Cortex of kidney (tissue), 1 donor: ENCODE data around the gene TRIP10.
"Not testable (repeated sequence)": the region's sequence is repeated elsewhere in the genome, so short reads cannot be mapped to it uniquely, and the experiment has no call there.

Source experiments
- DNase-seq: peaks from one replicate; lab custom pipeline; 2025; lab: John Stamatoyannopoulos, UW

The TRIP10 gene

GRCh38 chr19:6739390-6739882 lies at the start of gene TRIP10:
Gene TRIP10, plus strand, starts transcription at chr19:6739680. Its CDS starts 82 bp downstream, at chr19:6739762.
- DNase-seq, result no peak

- no peak for DNase-seq
Measured at GRCh38 chr19:6690160-6690885, 49.2 kb upstream of the TRIP10 start.

- DNase-seq, result no peak
Measured at GRCh38 chr19:6691342-6691741, 48.1 kb upstream of the TRIP10 start.

- no peak for DNase-seq
Measured at GRCh38 chr19:6692027-6692426, 47.5 kb upstream of the TRIP10 start.

GRCh38 chr19:6693056-6693471 lies 46.4 kb upstream of the TRIP10 start:
- no peak for DNase-seq

GRCh38 chr19:6693681-6694080 lies 45.8 kb upstream of the TRIP10 start:
- no peak for DNase-seq

- no peak for DNase-seq
Measured at GRCh38 chr19:6694147-6694815, 45.2 kb upstream of the TRIP10 start.

- no peak for DNase-seq
Measured at GRCh38 chr19:6696239-6696820, 43.1 kb upstream of the TRIP10 start.

- no peak for DNase-seq
Measured at GRCh38 chr19:6697291-6697690, 42.2 kb upstream of the TRIP10 start.

GRCh38 chr19:6699935-6700334 lies 39.5 kb upstream of the TRIP10 start:
- DNase-seq, result no peak

- no peak for DNase-seq
Measured at GRCh38 chr19:6700586-6701316, 38.7 kb upstream of the TRIP10 start.

GRCh38 chr19:6705931-6706632 lies 33.4 kb upstream of the TRIP10 start:
- DNase-seq, result no peak

- DNase-seq, result no peak
Measured at GRCh38 chr19:6706633-6706958, 32.9 kb upstream of the TRIP10 start.

- DNase-seq, result no peak
Measured at GRCh38 chr19:6707011-6707657, 32.3 kb upstream of the TRIP10 start.

GRCh38 chr19:6707658-6708018 lies 31.8 kb upstream of the TRIP10 start:
- no peak for DNase-seq

- no peak for DNase-seq
Measured at GRCh38 chr19:6708346-6708745, 31.1 kb upstream of the TRIP10 start.

GRCh38 chr19:6708913-6709312 lies 30.6 kb upstream of the TRIP10 start:
- not testable (repeated sequence) for DNase-seq

- no peak for DNase-seq
Measured at GRCh38 chr19:6709549-6709948, 29.9 kb upstream of the TRIP10 start.

- DNase-seq, result no peak
Measured at GRCh38 chr19:6710273-6711077, 29.0 kb upstream of the TRIP10 start.

- DNase-seq, result no peak
Measured at GRCh38 chr19:6711078-6711361, 28.5 kb upstream of the TRIP10 start.

GRCh38 chr19:6711605-6712004 lies 27.9 kb upstream of the TRIP10 start:
- no peak for DNase-seq
